ENCODE measurements around the gene HS3ST5. TPM values are rescaled to one million over a fixed set of nuclear protein-coding genes. Genes with fewer than 3 reads are reported as not detected.

The HS3ST5 gene
- total and polyA plus RNA-seq, 2 donors (not counting 1 experiment from before 2014, with no cell fraction given): under 0.01 TPM; not detected in 1

- Histone ChIP-seq H3K79me2 (ENCODE audit: control insufficient read depth, insufficient read depth, low read length) (no peaks in the 10 kb centered on the region), H2AFZ (ENCODE audit: low read length) (no peak overlapping the region), H3K4me1 (ENCODE audit: control insufficient read depth, extremely low read depth, insufficient read depth, low read length) (no peaks in the 10 kb centered on the region), H3K9ac (ENCODE audit: insufficient read depth, low read length) (no peak overlapping the region), H4K20me1 (ENCODE audit: control insufficient read depth, extremely low read depth, insufficient read depth, low read length) (no peaks in the 10 kb centered on the region), H3K9me3 (ENCODE audit: control insufficient read depth, insufficient read depth, low read depth, low read length) (no peaks in the 10 kb centered on the region), H3K4me3 (replicated peaks in 1 of 4; ENCODE audit: control extremely low read depth in 1 of 4, insufficient read depth in 1 of 4, low read depth in 3 of 4, low read length in 4 of 4) (no peak overlapping the region), H3K36me3 (ENCODE audit: control insufficient read depth, insufficient read depth, low read length) (no peaks in the 10 kb centered on the region), H3K4me2 (ENCODE audit: extremely low read depth, insufficient read depth, low read length) (no peak overlapping the region), H3K27me3 (ENCODE audit: control insufficient read depth, insufficient read depth, low read length) (no peaks in the 10 kb centered on the region), H3K27ac (ENCODE audit: insufficient read depth, low read length) (no peak overlapping the region)
- no peak for TF ChIP-seq EZH2 (IDR thresholded peaks at IDR 0.05; ENCODE audit: low read length, missing control alignments)
- no peak for TF ChIP-seq CTCF (conservative IDR thresholded peaks at IDR 0.05 in 1 of 2, IDR thresholded peaks at IDR 0.05 in 1 of 2; ENCODE audit: low read depth in 1 of 2, low read length in 2 of 2)
- no peak for DNase-seq (ENCODE audit: low read depth in 2 of 2)
Observed at GRCh38 chr6:114301596-114302219, 41.1 kb downstream of the HS3ST5 start.

GRCh38 chr6:114297135-114297534 is 45.7 kb downstream of the HS3ST5 start:
- Histone ChIP-seq H3K9ac (ENCODE audit: insufficient read depth, low read length) (no peak overlapping the region), H3K4me3 (replicated peaks in 1 of 4; ENCODE audit: control extremely low read depth in 1 of 4, insufficient read depth in 1 of 4, low read depth in 3 of 4, low read length in 4 of 4) (no peak overlapping the region), H3K4me1 (ENCODE audit: control insufficient read depth, extremely low read depth, insufficient read depth, low read length) (no peaks in the 10 kb centered on the region), H4K20me1 (ENCODE audit: control insufficient read depth, extremely low read depth, insufficient read depth, low read length) (no peaks in the 10 kb centered on the region), H3K27ac (ENCODE audit: insufficient read depth, low read length) (no peak overlapping the region), H2AFZ (ENCODE audit: low read length) (no peak overlapping the region), H3K27me3 (ENCODE audit: control insufficient read depth, insufficient read depth, low read length) (no peaks in the 10 kb centered on the region), H3K79me2 (ENCODE audit: control insufficient read depth, insufficient read depth, low read length) (no peaks in the 10 kb centered on the region), H3K9me3 (ENCODE audit: control insufficient read depth, insufficient read depth, low read depth, low read length) (no peaks in the 10 kb centered on the region), H3K36me3 (ENCODE audit: control insufficient read depth, insufficient read depth, low read length) (no peaks in the 10 kb centered on the region), H3K4me2 (ENCODE audit: extremely low read depth, insufficient read depth, low read length) (no peak overlapping the region)
- no peak for TF ChIP-seq EZH2 (IDR thresholded peaks at IDR 0.05; ENCODE audit: low read length, missing control alignments)
- no peak for TF ChIP-seq CTCF (conservative IDR thresholded peaks at IDR 0.05 in 1 of 2, IDR thresholded peaks at IDR 0.05 in 1 of 2; ENCODE audit: low read depth in 1 of 2, low read length in 2 of 2)
- no peak for DNase-seq (ENCODE audit: low read depth in 2 of 2)

DNA sequence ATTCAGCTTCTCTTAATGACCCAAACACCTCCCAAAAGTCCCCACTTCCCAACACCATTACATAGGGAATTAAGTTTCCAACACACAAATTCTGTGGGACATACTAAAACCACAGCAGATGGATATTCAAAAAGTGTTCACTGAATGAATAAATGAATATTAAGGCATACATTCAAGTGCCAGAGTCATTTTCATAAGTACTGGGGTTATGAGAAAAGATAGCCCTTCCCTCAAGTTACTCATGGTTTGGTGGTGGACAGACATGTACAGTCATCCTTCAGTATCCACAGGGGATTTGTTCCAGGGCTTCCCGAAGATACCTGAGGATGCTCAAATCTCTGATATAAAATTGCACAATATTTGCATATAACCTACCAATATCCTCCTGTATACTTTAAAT is 50.4 kb downstream of the HS3ST5 start:
- Histone ChIP-seq H2AFZ (ENCODE audit: low read length) (no peak overlapping the region), H3K9ac (ENCODE audit: insufficient read depth, low read length) (no peak overlapping the region), H3K9me3 (ENCODE audit: control insufficient read depth, insufficient read depth, low read depth, low read length) (no peaks in the 10 kb centered on the region), H3K27me3 (ENCODE audit: control insufficient read depth, insufficient read depth, low read length) (no peaks in the 10 kb centered on the region), H3K36me3 (ENCODE audit: control insufficient read depth, insufficient read depth, low read length) (no peaks in the 10 kb centered on the region), H3K27ac (ENCODE audit: insufficient read depth, low read length) (no peak overlapping the region), H3K4me3 (replicated peaks in 1 of 4; ENCODE audit: control extremely low read depth in 1 of 4, insufficient read depth in 1 of 4, low read depth in 3 of 4, low read length in 4 of 4) (no peak overlapping the region), H4K20me1 (ENCODE audit: control insufficient read depth, extremely low read depth, insufficient read depth, low read length) (no peaks in the 10 kb centered on the region), H3K4me1 (ENCODE audit: control insufficient read depth, extremely low read depth, insufficient read depth, low read length) (no peaks in the 10 kb centered on the region), H3K4me2 (ENCODE audit: extremely low read depth, insufficient read depth, low read length) (no peak overlapping the region), H3K79me2 (ENCODE audit: control insufficient read depth, insufficient read depth, low read length) (no peaks in the 10 kb centered on the region)
- DNase-seq (ENCODE audit: low read depth in 2 of 2): no peak
- TF ChIP-seq CTCF (conservative IDR thresholded peaks at IDR 0.05 in 1 of 2, IDR thresholded peaks at IDR 0.05 in 1 of 2; ENCODE audit: low read depth in 1 of 2, low read length in 2 of 2) (no peak), EZH2 (IDR thresholded peaks at IDR 0.05; ENCODE audit: low read length, missing control alignments) (no peak)

Data from fibroblast of lung (primary cell).